Measurements from ENCODE around the gene YBX1. TPM values are rescaled to one million over a fixed set of nuclear protein-coding genes. Genes with fewer than 3 reads are reported as not detected.

Gene YBX1
- total RNA-seq, 4 donors from 2014 or later = 368 to 678 (median 607) TPM

- intact Hi-C loops (cut with DNase I) = no loop called here
- H3K9me3 ChIP-seq = no peaks in the 10 kb centered on the region
- no peak for DNase-seq
- no peak overlapping the region for H3K27ac ChIP-seq
- WGBS, 2 donors = 63 to 67% methylated on average over 5 of the region's 5 CpGs
- TF ChIP-seq CTCF (IDR thresholded peaks at IDR 0.05) (no peak), POLR2A (IDR thresholded peaks at IDR 0.05) (no peak)
- no peaks in the 10 kb centered on the region for H3K27me3 ChIP-seq
- H3K4me1 ChIP-seq = peaks cover 44 to 60% of the 10 kb centered on the region in 2 donors
- no peak overlapping the region for H3K4me3 ChIP-seq (replicated peaks in 1 of 3)
- H3K36me3 ChIP-seq = no peaks in the 10 kb centered on the region
Observed at GRCh38 chr1:42684139-42684538, 1.9 kb downstream of the YBX1 start.

- peaks cover 47 to 69% of the 10 kb centered on the region in 2 donors for H3K4me1 ChIP-seq
- DNase-seq = no peak
- H3K27me3 ChIP-seq = no peaks in the 10 kb centered on the region
- no peaks in the 10 kb centered on the region for H3K9me3 ChIP-seq
- no peaks in the 10 kb centered on the region for H3K36me3 ChIP-seq
- 93 to 97% methylated on average over 4 of the region's 4 CpGs for WGBS, 2 donors
- no peak for TF ChIP-seq CTCF (IDR thresholded peaks at IDR 0.05)
- TF ChIP-seq POLR2A (IDR thresholded peaks at IDR 0.05) = no peak
- intact Hi-C loops (cut with DNase I) = no loop called here
- no peak overlapping the region for H3K4me3 ChIP-seq (replicated peaks in 1 of 3)
- H3K27ac ChIP-seq = no peak overlapping the region
Observed at GRCh38 chr1:42686418-42686817, 4.2 kb downstream of the YBX1 start.

GRCh38 chr1:42689912-42690311, 7.7 kb downstream of the YBX1 start:
- WGBS, 2 donors = 79 to 83% methylated on average over 3 of the region's 3 CpGs
- DNase-seq = no peak
- H3K4me1 ChIP-seq = peaks cover 45 to 84% of the 10 kb centered on the region in 2 donors
- no peaks in the 10 kb centered on the region for H3K36me3 ChIP-seq
- H3K27me3 ChIP-seq = no peaks in the 10 kb centered on the region
- H3K27ac ChIP-seq = no peak overlapping the region
- H3K4me3 ChIP-seq (replicated peaks in 1 of 3) = no peak overlapping the region
- TF ChIP-seq POLR2A (IDR thresholded peaks at IDR 0.05) (no peak), CTCF (IDR thresholded peaks at IDR 0.05) (no peak)
- H3K9me3 ChIP-seq = no peaks in the 10 kb centered on the region
- intact Hi-C loops (cut with DNase I) = no loop called here

DNA sequence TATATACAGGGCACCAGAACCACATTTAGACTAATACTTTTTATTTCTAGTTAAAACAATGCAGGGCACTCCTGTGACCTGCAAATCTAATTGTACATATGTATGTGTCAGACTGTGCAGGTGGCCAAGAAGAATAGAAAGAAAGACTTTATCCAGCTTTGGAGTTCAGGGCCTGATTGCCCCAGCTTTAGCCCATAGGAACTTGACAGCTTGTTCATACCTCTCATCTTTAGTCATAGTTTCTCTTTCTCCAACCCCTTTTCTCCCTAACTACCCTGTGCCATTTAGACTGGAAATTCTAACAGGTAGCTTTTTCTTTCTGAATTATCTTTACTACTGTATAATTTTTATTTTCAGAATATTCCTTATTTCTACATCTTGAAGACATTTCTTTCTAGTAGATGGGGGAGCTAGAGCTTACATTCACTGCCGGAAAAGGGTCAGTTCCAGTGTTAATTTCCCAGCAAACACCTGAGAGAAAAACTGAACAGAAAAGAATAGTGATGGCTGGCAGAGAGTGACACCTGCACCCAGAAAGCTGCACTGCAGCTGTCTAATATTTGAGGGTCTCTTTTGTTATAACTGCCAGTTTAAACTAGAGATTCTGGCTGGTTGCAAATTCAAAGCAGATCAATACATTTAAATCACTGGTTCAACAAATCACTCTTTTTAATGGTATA, 8.4 kb downstream of the YBX1 start:
- H3K4me1 ChIP-seq = peaks cover 39 to 77% of the 10 kb centered on the region in 2 donors
- 57 to 70% methylated on average over 1 of the region's 1 CpG for WGBS, 2 donors
- DNase-seq = no peak

More for the DNA sequence above, 8.4 kb downstream of the YBX1 start:
- Histone ChIP-seq H3K27ac (peak overlapping the region in 1 of 3 donors; percentile 40), H3K36me3 (no peaks in the 10 kb centered on the region), H3K27me3 (no peaks in the 10 kb centered on the region), H3K4me3 (replicated peaks in 1 of 3) (no peak overlapping the region), H3K9me3 (no peaks in the 10 kb centered on the region)
- TF ChIP-seq POLR2A (IDR thresholded peaks at IDR 0.05) = no peak
- TF ChIP-seq CTCF (IDR thresholded peaks at IDR 0.05) = peak in 5 of 6 experiments; percentile 9 to 64 (median 56)
- intact Hi-C loops (cut with DNase I) = no loop called here
